GM19395 (cell line): Measurements from ENCODE around the gene MVB12B.
"Not testable (repeated sequence)": the region's sequence is repeated elsewhere in the genome, so short reads cannot be mapped to it uniquely, and the experiment has no call there.

Experiments used
- ATAC-seq: cut with Tn5 transposase; IDR thresholded peaks from one replicate; pipeline ENCODE4 v1.9.1; 2021; ENCODE audit warnings: mild to moderate bottlenecking, moderate library complexity; ENCODE audit not compliant: unreplicated experiment

Gene MVB12B

DNA sequence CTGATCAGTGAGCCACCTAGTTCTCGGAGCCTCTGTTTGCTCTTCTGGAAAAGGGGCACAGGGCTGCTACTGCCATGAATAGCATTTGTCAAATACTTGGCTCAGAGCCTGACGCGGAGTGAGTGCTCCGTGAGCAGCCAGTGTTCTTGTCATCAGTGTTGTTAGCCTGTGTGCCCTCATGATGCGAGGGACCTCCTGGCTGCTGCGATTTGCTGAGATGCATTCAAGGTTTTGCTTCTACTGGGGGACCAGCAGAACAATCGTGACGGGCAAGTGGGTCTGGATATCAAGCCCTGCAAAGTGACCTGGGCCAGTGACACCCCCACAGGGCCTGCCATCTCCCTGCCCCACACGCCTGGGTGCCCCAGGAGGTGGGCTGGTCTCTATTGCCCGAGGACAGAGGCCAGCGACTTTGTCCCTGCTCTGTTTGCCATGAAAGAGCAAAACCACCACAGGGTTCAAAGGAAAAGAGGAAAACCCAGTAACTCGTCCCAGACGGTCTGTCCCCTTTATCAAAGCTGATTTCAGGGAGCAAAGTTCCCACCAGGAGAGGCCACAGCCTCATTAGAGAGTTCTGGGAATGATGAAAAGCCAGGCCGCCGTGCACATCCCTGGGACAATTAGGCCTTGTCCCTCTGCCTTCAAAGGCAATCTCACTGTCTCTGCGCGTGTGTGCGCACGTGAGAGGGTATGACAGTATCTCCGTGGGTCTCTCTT is 200.6 kb downstream of the MVB12B start:
- ATAC-seq, result no peak

- ATAC-seq, result no peak
Observed at GRCh38 chr9:126528111-126528510, 201.5 kb downstream of the MVB12B start.

DNA sequence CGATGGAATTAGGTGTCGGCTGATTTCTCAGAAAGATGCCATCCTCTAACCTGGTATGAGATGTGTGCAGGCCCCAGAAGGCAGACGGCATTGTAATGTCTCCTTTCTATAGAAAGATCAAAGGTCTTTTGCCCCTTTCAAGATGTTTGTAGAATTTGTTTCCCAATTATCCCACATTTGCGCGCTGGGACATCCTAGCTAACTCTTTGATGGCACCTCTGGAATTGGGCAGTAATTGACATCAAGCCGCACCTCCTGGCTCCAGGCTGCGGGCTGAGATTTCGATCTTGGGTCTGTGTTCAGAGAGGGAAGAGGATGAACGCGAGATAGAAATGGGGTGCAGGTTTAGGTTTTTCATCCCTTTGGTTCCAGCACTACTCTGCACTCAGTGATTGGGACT is 202.3 kb downstream of the MVB12B start:
- ATAC-seq, result no peak

DNA sequence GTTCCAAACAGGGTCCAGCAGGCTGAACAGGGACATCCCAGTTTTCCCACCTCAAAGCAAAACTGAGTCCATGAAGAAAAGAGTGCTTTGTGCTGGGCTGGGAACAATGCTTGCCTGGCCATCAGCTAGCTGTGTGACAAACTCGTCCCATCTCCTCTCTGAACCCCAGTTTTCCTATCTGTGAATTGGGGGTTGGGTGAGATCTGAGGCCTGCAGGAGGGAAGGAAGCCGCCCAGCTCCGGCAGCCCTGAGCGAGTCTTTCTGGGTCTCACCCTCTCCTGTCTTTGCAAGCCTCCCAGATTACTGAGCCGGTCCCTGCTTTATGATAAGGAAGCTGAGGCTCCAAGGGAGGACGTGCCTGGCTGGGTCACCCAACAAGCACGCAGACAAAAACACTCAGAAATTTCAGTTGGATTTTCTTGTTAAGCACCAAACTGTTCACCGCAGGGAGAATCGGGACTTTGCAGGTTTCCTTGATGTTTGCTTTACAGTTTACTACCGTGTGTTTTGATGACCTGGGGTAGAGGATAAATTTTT is 204.5 kb downstream of the MVB12B start:
- no peak for ATAC-seq

DNA sequence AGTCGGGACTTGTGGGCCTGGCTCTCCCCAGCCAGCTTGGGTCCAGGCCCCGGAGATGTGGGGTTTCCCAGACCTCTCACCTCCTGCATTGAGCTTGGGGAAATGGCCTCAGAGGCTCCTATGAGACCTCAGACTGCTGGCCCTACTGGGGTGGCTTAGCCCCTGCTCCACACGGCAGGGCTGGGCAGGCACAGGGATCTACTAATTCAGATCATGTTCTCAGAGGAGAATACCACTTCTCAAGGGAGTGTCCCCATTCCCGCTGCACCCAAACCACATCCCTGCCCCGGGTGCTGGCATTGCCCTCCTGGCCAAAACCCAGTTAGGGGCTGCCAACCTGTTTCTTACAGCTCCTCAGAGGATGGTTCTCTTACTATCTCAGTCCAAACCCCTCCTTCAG is 205.0 kb downstream of the MVB12B start:
- ATAC-seq, result no peak

DNA sequence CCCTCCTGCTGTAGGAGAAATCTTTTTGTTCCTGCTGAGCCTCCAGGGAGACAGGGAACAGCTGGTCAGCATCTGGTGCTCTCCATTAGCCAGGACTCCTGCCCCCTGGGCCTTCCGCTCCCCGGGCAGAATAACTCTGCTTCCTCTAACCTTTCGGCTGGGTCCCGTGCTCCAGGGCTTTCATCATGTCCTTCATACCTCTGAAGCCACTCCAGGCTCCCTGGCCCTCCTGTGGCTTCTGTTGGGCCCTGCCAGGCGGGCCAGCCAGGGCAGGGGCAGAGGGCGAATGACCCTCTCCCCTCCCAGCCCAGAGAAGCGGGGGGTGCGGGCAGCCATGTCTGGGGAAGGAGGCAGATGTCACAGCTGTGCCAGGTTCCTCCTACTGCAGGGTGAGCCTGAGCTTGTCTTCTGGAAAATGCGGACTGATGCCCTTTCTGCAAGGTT is 205.4 kb downstream of the MVB12B start:
- no peak for ATAC-seq

GRCh38 chr9:126532489-126532888 is 205.9 kb downstream of the MVB12B start:
- ATAC-seq, result no peak

DNA sequence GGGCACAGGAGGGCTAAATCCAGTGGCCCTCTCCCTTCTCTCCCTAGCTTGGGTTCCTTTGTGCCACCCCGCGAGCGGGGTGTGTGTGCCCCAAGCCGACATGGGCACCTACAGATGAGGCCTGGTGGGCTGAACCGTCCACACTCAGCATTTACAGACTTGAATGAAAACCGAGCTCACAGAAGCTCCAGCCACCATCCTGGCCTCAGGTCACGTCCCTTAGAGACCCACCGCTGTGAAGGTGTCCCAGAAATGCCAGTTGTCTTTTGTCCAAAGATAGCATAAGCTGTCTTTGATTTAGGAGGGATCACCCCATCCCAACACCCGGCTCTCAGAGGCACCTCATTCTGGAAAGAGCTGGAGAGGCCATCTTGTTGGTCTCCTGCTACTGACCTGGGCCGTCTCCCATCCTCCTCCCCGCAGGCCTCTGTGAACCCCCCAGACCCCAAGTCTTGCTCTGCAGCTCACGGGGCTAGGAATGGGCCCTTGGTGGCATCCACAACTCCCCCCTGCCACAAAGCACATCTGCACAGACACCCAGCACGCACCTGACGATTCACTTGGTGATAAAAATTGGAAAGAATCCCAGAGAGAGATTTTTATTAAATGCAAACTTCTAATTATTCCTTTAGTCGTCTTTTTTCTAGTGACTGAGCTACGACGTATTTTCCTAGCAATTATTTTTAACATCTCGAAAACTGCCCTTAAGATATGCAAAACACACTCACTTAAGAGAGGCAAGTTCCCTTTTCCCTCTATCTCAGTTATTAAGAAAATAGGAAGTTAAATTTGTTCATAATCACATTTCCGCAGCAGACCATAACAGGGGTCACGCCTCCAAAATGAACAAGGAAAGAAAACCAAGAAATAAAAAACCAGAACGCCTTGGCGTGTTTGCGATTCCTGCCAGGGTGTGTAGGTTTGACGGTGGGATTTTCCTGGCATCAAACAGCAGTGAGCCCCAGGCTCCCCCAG is 206.6 kb downstream of the MVB12B start:
- no peak for ATAC-seq

DNA sequence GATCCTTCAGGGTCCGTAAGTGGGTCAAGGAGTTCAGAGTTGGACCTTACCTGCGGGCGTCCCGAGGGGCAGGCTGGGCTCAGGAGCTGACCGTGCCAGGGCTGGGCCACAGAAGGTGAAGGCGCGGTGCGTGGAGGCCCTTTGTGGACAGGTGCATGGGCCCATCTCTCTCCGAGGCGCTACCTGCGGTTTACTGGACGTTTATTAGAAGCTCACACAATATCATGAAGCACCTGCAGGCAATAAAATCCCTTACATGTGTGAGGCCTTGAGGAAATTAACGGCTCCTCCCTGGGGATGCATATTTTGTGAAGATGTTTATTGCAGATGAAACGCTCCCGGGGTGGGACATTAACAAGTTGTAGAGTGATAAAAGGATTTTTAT is 207.3 kb downstream of the MVB12B start:
- no peak for ATAC-seq

DNA sequence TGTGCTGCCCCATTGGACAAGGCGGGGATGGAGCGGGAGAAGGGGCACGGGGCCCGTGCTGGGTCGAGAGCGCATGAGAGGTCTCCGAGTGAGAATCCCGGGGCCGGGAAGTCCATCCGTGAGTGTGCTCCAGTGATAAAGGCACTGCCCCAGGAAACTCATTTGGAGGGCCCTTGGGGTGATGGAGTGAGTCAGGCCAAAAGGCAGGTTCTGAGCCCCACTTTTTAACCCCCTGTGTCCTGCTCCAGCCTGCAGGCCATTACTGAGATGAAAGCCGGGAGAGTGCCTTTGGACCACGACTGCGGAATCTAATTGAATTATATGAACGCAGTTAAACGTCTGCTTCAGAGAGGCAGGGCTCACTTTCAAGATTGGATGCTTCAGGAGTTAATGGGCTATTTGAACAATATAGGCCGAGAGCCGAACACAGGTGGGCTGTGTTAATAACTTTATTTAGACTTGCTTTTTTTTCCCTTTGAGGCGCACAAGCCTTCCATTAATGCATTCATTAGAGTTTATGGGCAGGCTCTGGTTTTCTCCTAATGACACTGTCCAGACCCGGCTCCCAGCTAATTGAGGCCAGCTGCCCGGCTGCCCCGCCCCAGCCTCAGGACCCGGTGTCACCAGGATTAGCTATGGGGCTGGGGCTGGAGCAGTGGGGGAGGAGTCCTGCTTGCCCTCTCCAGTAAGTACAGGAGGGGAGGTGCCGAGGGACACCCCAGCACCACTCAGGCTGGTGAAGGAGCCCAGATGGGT is 208.0 kb downstream of the MVB12B start:
- ATAC-seq, result no peak

DNA sequence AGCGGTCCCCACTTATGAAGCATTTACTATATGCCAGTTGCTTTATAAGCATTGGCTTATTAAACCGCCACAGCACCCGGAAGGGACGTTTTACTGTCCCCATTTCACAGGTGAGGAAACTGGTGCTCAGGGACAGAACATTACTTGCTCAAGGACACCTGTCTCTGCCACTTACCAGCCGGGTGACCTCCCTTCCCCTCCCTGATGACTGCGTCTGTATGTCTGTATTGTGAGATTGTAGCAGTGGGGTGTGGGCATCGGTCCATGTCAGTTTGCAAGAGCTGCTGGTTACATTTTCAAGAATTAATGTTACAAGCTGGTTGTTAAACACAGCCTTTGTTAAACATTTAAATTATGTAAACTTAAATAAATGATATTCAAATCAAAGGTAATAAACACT is 209.5 kb downstream of the MVB12B start:
- no peak for ATAC-seq

DNA sequence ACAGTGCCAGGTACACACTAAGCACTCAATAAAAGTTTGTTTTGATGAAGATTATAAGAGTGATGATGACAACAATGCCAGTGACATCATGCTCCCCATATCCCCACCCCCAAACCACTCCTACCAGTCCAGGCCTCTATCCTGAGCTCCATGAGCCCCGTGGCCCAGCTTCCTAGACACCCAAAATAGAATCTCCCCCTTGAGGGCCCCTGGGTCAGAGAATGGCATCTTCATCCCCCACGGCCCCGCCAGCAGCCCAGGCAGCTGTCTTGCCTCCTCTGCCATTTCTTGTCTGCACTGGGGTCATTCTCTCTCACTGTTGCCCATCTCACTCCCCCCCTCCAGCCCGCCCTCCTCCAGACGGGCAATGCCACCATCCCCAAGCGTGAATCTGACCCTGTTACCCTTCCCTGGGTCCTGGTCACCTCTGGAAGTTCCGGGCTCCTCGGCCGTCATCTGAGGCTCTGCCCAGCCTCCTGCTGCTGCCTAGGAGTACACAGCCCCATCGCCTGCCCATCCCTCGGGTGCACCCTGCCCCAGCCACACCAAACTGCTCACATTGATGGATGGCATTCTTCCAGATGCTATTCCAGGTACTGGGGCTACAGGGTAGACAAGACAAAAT is 210.3 kb downstream of the MVB12B start:
- no peak for ATAC-seq

DNA sequence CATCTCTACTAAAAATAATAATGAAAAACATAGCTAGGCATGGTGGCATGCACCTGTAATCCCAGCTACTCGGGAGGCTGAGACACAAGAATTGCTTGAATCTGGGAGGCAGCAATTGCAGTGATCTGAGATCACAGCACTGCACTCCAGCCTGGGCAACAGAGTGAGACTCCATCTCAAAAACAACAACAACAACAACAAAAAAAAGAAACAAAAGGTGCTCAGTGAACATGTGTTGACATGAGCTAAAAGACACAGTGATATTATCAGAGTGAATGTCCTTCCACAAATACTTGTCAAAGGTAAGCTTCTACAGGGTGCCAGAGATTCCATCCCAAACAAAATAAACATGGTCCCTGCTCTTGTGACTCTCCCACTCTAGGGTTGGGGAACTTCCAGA is 211.9 kb downstream of the MVB12B start:
- ATAC-seq, result no peak

DNA sequence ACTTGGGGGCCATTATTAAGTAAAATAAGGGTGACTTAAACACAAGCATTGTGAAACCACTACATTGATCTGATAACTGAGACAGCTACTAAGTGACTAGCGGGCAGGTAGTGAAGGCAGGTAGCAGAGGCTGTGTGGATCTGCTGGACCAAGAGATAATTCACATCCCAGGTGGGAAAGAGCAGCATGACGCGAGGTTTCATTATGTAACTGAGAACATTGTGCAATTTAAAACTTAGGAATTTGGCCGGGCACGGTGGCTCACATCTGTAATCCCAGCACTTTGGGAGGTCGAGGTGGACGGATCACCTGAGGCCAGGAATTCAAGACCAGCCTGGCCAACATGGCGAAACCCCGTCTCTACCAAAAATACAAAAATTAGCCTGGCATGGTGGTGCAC is 213.8 kb downstream of the MVB12B start:
- not testable (repeated sequence) for ATAC-seq

- no peak for ATAC-seq
Observed at GRCh38 chr9:126543490-126543889, 216.9 kb downstream of the MVB12B start.

DNA sequence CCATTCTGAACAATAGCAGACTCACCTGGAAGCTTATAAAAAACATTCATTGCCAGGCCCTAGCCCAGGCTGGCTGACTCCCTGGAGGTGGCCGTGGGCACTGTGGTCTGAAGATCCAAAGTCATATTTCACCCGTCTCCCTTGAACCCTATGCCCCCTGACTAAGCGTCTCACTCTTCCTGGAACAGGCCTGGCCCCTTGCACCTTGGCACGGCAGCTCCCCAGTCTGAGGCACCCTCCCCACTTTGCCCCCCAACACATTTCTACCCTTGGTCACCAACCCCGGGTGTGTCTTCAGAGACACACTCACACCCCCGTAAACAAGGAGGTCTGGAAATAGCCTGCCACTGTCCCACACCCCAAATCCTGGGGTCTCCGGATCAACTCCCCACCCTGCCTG is 218.5 kb downstream of the MVB12B start:
- ATAC-seq, result no peak

DNA sequence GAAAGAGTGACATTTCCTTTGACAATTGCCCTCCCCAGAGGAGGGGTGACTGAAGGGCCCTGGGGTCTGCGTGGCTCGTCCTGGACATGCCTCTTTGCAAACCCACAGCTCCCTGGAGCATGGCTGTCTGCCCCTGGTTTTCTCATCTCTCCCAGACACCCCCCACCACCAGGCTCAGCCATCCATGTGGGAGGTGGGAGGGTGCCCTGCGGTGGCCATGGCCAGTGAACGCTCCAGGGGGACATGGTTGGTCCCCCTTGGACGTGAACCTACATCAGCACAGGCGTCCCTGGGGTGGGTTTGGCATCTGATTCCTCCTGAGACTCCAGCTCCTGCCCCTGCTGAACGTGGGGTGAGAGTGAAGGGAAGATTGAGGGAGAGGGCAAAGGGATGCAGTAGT is 219.4 kb downstream of the MVB12B start:
- ATAC-seq, result no peak

DNA sequence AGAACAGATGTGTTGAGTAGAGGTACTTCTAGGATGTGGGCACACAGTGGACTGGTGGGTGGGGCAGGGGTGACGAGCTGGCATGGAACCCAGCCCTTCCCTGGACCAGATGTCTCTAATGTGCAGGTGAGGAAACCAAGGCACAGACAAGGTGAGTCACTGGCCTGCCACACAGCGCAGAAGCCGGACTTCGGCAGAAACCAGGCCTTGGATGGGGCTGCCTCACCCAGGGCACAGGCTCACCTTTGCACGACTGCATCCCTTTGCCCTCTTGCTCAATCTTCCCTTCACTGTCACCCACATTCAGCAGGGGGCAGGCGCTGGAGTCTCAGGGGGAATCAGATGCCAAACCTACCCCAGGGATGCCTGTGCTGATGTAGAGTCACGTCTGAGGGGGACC is 221.7 kb downstream of the MVB12B start:
- ATAC-seq, result no peak

GRCh38 chr9:126549246-126550006 is 222.8 kb downstream of the MVB12B start:
- no peak for ATAC-seq

GRCh38 chr9:126550891-126551351 is 224.3 kb downstream of the MVB12B start:
- ATAC-seq, result no peak
